ENCODE results near the gene GRIA4. TPM values are rescaled to one million over a fixed set of nuclear protein-coding genes. Genes with fewer than 3 reads are reported as not detected.

Gene GRIA4
- polyA plus RNA-seq, 1 of the 3 experiments (the other 2 are of a cell fraction) = 0.02 TPM

DNA sequence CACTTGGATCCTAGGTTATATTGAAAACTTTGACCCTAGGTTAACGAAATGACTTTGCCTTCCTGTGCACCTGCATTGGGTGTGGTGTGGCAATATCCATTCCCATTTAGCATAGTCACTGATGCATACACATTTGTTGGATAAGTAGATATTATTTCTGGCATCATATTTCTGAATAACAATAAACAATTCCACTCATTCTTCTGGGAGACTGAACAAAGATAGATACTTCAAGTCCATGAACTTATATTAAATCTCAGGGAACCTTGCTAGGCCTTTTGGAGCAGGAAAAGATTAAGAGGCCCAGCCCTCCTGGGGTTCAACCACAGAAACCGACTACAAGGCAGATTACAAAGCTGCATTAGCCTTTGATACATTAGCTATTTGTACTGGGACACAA, 293.2 kb downstream of the GRIA4 start:
- Histone ChIP-seq H4K20me1 (ENCODE audit: insufficient read depth) (no peaks in the 10 kb centered on the region), H3K9me3 (no peaks in the 10 kb centered on the region), H3F3A (replicated peaks; ENCODE audit: insufficient read depth) (no peaks in the 10 kb centered on the region), H3K27me3 (ENCODE audit: insufficient read depth) (no peaks in the 10 kb centered on the region), H2AFZ (ENCODE audit: low read depth) (no peak overlapping the region), H3K4me2 (no peak overlapping the region), H3K4me3 (ENCODE audit: low read depth in 2 of 2, low read length in 1 of 2) (no peak overlapping the region), H3K27ac (ENCODE audit: low read depth in 2 of 2, low read length in 1 of 2) (no peak overlapping the region), H3K79me2 (ENCODE audit: insufficient read depth) (no peaks in the 10 kb centered on the region), H3K4me1 (ENCODE audit: control insufficient read depth in 1 of 2, insufficient read depth in 2 of 2, low read depth in 1 of 2, low read length in 1 of 2) (no peaks in the 10 kb centered on the region), H3K9me2 (no peaks in the 10 kb centered on the region), H3K36me3 (replicated peaks in 1 of 2; ENCODE audit: control insufficient read depth in 1 of 2, insufficient read depth in 2 of 2, low read length in 1 of 2) (no peaks in the 10 kb centered on the region), H3K9ac (no peak overlapping the region)
- ChIA-PET CTCF (no interaction called here), POLR2A (no interaction called here)
- DNase-seq = no peak
- WGBS (ENCODE audit: low lambda C conversion rate) = 40% methylated on average over 2 of the region's 2 CpGs
- no peak for TF ChIP-seq POLR2AphosphoS5 (IDR thresholded peaks at IDR 0.05; ENCODE audit: low read depth, low read length)
- no peak for TF ChIP-seq FOXM1 (IDR thresholded peaks at IDR 0.05; ENCODE audit: low read depth)
- TF ChIP-seq RCOR1 (IDR thresholded peaks at IDR 0.05; ENCODE audit: low read length) = no peak
- TF ChIP-seq GABPA (IDR thresholded peaks at IDR 0.05; ENCODE audit: low read depth) = no peak
- no peak for TF ChIP-seq RXRA (IDR thresholded peaks at IDR 0.05; ENCODE audit: borderline replicate concordance, low read depth)
- TF ChIP-seq, protein P1, sequence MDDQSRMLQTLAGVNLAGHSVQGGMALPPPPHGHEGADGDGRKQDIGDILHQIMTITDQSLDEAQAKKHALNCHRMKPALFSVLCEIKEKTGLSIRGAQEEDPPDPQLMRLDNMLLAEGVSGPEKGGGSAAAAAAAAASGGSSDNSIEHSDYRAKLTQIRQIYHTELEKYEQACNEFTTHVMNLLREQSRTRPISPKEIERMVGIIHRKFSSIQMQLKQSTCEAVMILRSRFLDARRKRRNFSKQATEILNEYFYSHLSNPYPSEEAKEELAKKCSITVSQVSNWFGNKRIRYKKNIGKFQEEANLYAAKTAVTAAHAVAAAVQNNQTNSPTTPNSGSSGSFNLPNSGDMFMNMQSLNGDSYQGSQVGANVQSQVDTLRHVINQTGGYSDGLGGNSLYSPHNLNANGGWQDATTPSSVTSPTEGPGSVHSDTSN (IDR thresholded peaks at IDR 0.05) = no peak
- TF ChIP-seq MEF2A (IDR thresholded peaks at IDR 0.05; ENCODE audit: borderline replicate concordance, low read depth) = no peak
- TF ChIP-seq FOSL2 (IDR thresholded peaks at IDR 0.05; ENCODE audit: borderline replicate concordance, low read depth) = no peak
- TF ChIP-seq FOXJ3 (CRISPR knock-in tag; IDR thresholded peaks at IDR 0.05) = no peak
- no peak for TF ChIP-seq NFIC (IDR thresholded peaks at IDR 0.05; ENCODE audit: borderline replicate concordance)
- TF ChIP-seq, protein P2, sequence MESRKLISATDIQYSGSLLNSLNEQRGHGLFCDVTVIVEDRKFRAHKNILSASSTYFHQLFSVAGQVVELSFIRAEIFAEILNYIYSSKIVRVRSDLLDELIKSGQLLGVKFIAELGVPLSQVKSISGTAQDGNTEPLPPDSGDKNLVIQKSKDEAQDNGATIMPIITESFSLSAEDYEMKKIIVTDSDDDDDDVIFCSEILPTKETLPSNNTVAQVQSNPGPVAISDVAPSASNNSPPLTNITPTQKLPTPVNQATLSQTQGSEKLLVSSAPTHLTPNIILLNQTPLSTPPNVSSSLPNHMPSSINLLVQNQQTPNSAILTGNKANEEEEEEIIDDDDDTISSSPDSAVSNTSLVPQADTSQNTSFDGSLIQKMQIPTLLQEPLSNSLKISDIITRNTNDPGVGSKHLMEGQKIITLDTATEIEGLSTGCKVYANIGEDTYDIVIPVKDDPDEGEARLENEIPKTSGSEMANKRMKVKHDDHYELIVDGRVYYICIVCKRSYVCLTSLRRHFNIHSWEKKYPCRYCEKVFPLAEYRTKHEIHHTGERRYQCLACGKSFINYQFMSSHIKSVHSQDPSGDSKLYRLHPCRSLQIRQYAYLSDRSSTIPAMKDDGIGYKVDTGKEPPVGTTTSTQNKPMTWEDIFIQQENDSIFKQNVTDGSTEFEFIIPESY (IDR thresholded peaks at IDR 0.05; ENCODE audit: borderline replicate concordance, low read depth) = no peak
- no peak for TF ChIP-seq GATA2 (CRISPR knock-in tag; IDR thresholded peaks at IDR 0.05)
- TF ChIP-seq TAF1 (IDR thresholded peaks at IDR 0.05; ENCODE audit: borderline replicate concordance, low read depth, low read length) = no peak
- no peak for TF ChIP-seq CHD2 (IDR thresholded peaks at IDR 0.05; ENCODE audit: low read length, partially characterized antibody)
- no peak for TF ChIP-seq RAD21 (IDR thresholded peaks at IDR 0.05; ENCODE audit: low read length)
- no peak for TF ChIP-seq JUND (IDR thresholded peaks at IDR 0.05)

DNA sequence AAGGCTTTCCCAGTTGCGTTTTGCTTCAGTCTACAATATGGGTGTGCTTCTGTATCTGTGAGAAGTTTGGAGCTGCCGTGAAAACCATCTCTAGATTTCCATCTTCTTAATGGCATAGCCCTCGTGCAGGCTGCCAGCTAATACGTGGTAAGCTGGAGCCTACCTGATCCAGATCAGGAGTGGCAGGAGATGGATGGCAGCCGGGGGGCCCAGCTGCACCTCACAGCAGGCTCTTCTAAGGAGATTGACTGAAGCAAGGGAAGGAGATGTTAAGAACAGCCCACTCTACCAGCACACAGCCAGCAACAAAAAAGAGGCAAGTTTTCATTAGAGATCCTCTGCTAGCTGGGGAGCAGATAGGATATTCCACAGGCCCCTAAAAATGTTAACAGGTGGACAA, 296.6 kb downstream of the GRIA4 start:
- Histone ChIP-seq H2AFZ (ENCODE audit: low read depth) (no peak overlapping the region), H3K9me3 (no peaks in the 10 kb centered on the region), H3K27me3 (ENCODE audit: insufficient read depth) (no peaks in the 10 kb centered on the region), H3K4me3 (ENCODE audit: low read depth in 2 of 2, low read length in 1 of 2) (no peak overlapping the region), H3K9ac (no peak overlapping the region), H4K20me1 (ENCODE audit: insufficient read depth) (no peaks in the 10 kb centered on the region), H3F3A (replicated peaks; ENCODE audit: insufficient read depth) (no peaks in the 10 kb centered on the region), H3K9me2 (no peaks in the 10 kb centered on the region), H3K27ac (ENCODE audit: low read depth in 2 of 2, low read length in 1 of 2) (no peak overlapping the region), H3K36me3 (replicated peaks in 1 of 2; ENCODE audit: control insufficient read depth in 1 of 2, insufficient read depth in 2 of 2, low read length in 1 of 2) (no peaks in the 10 kb centered on the region), H3K4me1 (ENCODE audit: control insufficient read depth in 1 of 2, insufficient read depth in 2 of 2, low read depth in 1 of 2, low read length in 1 of 2) (no peaks in the 10 kb centered on the region; a peak in 1 of 4 replicates), H3K79me2 (ENCODE audit: insufficient read depth) (no peaks in the 10 kb centered on the region), H3K4me2 (no peak overlapping the region)
- DNase-seq = no peak
- POLR2A ChIA-PET = no interaction called here
- CTCF ChIA-PET = no interaction called here
- WGBS (ENCODE audit: low lambda C conversion rate) = 71% methylated on average over 5 of the region's 5 CpGs
- TF ChIP-seq FOXJ3 (CRISPR knock-in tag; IDR thresholded peaks at IDR 0.05) (no peak), ELF1 (IDR thresholded peaks at IDR 0.05) (no peak), POLR2AphosphoS5 (IDR thresholded peaks at IDR 0.05; ENCODE audit: low read depth, low read length) (no peak), TAF1 (IDR thresholded peaks at IDR 0.05; ENCODE audit: borderline replicate concordance, low read depth, low read length) (no peak), EP300 (IDR thresholded peaks at IDR 0.05; ENCODE audit: borderline replicate concordance in 1 of 2, low read depth in 1 of 2, low read length in 1 of 2) (no peak), YY1 (IDR thresholded peaks at IDR 0.05; ENCODE audit: low read depth) (no peak), MXI1 (IDR thresholded peaks at IDR 0.05; ENCODE audit: low read depth, low read length) (no peak)
- TF ChIP-seq, protein P3, sequence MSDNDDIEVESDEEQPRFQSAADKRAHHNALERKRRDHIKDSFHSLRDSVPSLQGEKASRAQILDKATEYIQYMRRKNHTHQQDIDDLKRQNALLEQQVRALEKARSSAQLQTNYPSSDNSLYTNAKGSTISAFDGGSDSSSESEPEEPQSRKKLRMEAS (IDR thresholded peaks at IDR 0.05; ENCODE audit: low read depth) = no peak
- TF ChIP-seq, protein P4, sequence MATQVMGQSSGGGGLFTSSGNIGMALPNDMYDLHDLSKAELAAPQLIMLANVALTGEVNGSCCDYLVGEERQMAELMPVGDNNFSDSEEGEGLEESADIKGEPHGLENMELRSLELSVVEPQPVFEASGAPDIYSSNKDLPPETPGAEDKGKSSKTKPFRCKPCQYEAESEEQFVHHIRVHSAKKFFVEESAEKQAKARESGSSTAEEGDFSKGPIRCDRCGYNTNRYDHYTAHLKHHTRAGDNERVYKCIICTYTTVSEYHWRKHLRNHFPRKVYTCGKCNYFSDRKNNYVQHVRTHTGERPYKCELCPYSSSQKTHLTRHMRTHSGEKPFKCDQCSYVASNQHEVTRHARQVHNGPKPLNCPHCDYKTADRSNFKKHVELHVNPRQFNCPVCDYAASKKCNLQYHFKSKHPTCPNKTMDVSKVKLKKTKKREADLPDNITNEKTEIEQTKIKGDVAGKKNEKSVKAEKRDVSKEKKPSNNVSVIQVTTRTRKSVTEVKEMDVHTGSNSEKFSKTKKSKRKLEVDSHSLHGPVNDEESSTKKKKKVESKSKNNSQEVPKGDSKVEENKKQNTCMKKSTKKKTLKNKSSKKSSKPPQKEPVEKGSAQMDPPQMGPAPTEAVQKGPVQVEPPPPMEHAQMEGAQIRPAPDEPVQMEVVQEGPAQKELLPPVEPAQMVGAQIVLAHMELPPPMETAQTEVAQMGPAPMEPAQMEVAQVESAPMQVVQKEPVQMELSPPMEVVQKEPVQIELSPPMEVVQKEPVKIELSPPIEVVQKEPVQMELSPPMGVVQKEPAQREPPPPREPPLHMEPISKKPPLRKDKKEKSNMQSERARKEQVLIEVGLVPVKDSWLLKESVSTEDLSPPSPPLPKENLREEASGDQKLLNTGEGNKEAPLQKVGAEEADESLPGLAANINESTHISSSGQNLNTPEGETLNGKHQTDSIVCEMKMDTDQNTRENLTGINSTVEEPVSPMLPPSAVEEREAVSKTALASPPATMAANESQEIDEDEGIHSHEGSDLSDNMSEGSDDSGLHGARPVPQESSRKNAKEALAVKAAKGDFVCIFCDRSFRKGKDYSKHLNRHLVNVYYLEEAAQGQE (IDR thresholded peaks at IDR 0.05; ENCODE audit: low read depth, low read length) = no peak
- TF ChIP-seq, protein P5, sequence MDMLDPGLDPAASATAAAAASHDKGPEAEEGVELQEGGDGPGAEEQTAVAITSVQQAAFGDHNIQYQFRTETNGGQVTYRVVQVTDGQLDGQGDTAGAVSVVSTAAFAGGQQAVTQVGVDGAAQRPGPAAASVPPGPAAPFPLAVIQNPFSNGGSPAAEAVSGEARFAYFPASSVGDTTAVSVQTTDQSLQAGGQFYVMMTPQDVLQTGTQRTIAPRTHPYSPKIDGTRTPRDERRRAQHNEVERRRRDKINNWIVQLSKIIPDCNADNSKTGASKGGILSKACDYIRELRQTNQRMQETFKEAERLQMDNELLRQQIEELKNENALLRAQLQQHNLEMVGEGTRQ (IDR thresholded peaks at IDR 0.05; ENCODE audit: borderline replicate concordance, low read depth, low read length) = no peak

Data from SK-N-SH (cell line).